Activated T-cell treated with anti-CD3 and anti-CD28 coated beads for 4 hours (primary cell): Measurements from ENCODE around the gene MANSC1.
"Not testable (repeated sequence)": the region's sequence is repeated elsewhere in the genome, so short reads cannot be mapped to it uniquely, and the experiment has no call there.

Experiments used
- DNase-seq: peaks from one replicate; pipeline ENCODE4 v3.0.0-alpha.2; 2020

The MANSC1 gene

GRCh38 chr12:12365446-12365802 is 15.4 kb upstream of the MANSC1 start:
- no peak for DNase-seq

- no peak for DNase-seq
Measured at GRCh38 chr12:12364787-12365445, 14.9 kb upstream of the MANSC1 start.

GRCh38 chr12:12358528-12358927 is 8.5 kb upstream of the MANSC1 start:
- DNase-seq = no peak

GRCh38 chr12:12357719-12358461 is 7.8 kb upstream of the MANSC1 start:
- no peak for DNase-seq

- DNase-seq = peak; percentile 97
Measured at GRCh38 chr12:12356896-12357718, 7.1 kb upstream of the MANSC1 start, which contains the start of gene BORCS5. Gene BORCS5 (plus strand): TSS chr12:12357078. CDS start chr12:12357452, 374 bp downstream.

- no peak for DNase-seq
Measured at GRCh38 chr12:12356467-12356895, 6.4 kb upstream of the MANSC1 start.

- DNase-seq = no peak
Measured at GRCh38 chr12:12353807-12354206, 3.8 kb upstream of the MANSC1 start.

- no peak for DNase-seq
Measured at GRCh38 chr12:12353276-12353675, 3.2 kb upstream of the MANSC1 start.

- not testable (repeated sequence) for DNase-seq
Measured at GRCh38 chr12:12351468-12352185, 1.6 kb upstream of the MANSC1 start.

GRCh38 chr12:12350868-12351463 is 924 bp upstream of the MANSC1 start:
- no peak for DNase-seq

- no peak for DNase-seq
Measured at GRCh38 chr12:12338527-12339168, 11.4 kb downstream of the MANSC1 start.

- DNase-seq = no peak
Measured at GRCh38 chr12:12336511-12336910, 13.5 kb downstream of the MANSC1 start.

- no peak for DNase-seq
Measured at GRCh38 chr12:12336049-12336411, 14.0 kb downstream of the MANSC1 start.

- peak; percentile 37 for DNase-seq
Measured at GRCh38 chr12:12334367-12335040, 15.5 kb downstream of the MANSC1 start.

- DNase-seq = no peak
Measured at GRCh38 chr12:12333407-12334366, 16.4 kb downstream of the MANSC1 start.

GRCh38 chr12:12331896-12332295 is 18.1 kb downstream of the MANSC1 start:
- DNase-seq = no peak

GRCh38 chr12:12331244-12331771 is 18.7 kb downstream of the MANSC1 start:
- no peak for DNase-seq

GRCh38 chr12:12327802-12328201 is 22.2 kb downstream of the MANSC1 start:
- DNase-seq = no peak

- no peak for DNase-seq
Measured at GRCh38 chr12:12326262-12326661, 23.8 kb downstream of the MANSC1 start.

GRCh38 chr12:12323591-12323990 is 26.5 kb downstream of the MANSC1 start:
- DNase-seq = no peak
